ENCODE results near the gene PDE3B. TPM values are rescaled to one million over a fixed set of nuclear protein-coding genes. Genes with fewer than 3 reads are reported as not detected.
"Not testable (repeated sequence)": the region's sequence is repeated elsewhere in the genome, so short reads cannot be mapped to it uniquely, and the experiment has no call there.

Gene PDE3B
- total RNA-seq, 4 donors from 2014 or later, result 1.2 to 12.6 (median 2.1) TPM

DNA sequence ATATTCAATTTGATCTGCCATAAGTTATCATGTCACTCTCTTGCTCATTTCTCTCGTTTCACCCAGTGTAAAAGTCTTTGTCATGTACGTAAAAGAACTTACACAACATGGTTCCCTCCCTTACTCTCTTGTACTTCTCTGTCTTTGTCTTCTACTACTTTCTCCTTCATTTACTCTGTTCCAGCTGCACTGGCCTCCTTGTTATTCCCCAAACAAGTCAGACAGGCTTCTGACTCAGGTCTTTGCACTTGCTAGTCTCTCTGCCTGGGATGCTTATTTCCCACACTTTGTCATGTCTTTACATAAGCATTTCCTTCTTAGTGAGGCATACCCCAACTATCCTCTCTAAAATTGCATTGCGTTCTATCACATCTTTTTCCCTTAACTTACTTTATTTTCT is 131.1 kb downstream of the PDE3B start:
- Histone ChIP-seq H3K27ac (peak overlapping the region in 1 of 4 donors; percentile 14), H3K27me3 (no peaks in the 10 kb centered on the region), H3K36me3 (no peaks in the 10 kb centered on the region), H3K4me3 (no peak overlapping the region), H3K9me3 (no peaks in the 10 kb centered on the region), H3K4me1 (peaks cover 0 to 8% (median 0%) of the 10 kb centered on the region in 3 donors)
- no peak for DNase-seq
- TF ChIP-seq, protein P1, sequence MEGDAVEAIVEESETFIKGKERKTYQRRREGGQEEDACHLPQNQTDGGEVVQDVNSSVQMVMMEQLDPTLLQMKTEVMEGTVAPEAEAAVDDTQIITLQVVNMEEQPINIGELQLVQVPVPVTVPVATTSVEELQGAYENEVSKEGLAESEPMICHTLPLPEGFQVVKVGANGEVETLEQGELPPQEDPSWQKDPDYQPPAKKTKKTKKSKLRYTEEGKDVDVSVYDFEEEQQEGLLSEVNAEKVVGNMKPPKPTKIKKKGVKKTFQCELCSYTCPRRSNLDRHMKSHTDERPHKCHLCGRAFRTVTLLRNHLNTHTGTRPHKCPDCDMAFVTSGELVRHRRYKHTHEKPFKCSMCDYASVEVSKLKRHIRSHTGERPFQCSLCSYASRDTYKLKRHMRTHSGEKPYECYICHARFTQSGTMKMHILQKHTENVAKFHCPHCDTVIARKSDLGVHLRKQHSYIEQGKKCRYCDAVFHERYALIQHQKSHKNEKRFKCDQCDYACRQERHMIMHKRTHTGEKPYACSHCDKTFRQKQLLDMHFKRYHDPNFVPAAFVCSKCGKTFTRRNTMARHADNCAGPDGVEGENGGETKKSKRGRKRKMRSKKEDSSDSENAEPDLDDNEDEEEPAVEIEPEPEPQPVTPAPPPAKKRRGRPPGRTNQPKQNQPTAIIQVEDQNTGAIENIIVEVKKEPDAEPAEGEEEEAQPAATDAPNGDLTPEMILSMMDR (IDR thresholded peaks at IDR 0.05), result no peak
- TF ChIP-seq POLR2A (IDR thresholded peaks at IDR 0.05), result no peak
- intact Hi-C loops (cut with DNase I), result no loop called here
- WGBS, 2 donors, result 71 to 77% methylated on average over 3 of the region's 3 CpGs

DNA sequence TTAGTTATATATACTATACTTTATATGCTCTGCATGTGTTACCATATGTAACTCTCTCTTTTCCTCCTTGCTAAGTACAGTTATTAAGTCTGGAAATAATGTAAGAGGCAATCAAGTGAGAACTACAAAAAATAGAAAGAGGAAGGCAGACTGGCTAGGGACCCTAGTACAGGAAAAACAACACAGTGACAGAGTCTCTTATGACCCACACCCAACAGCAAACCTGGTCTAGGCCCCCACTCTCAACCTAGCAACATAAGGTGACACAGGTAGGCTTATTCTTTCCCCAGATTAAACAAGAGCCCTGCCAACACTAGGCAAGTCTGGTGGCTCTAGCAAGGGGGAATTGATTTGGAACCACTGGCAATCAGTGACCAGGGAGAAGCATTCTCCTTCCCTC is 132.3 kb downstream of the PDE3B start:
- Histone ChIP-seq H3K36me3 (no peaks in the 10 kb centered on the region), H3K4me3 (no peak overlapping the region), H3K27ac (no peak overlapping the region), H3K4me1 (peaks cover 0 to 8% (median 0%) of the 10 kb centered on the region in 3 donors), H3K27me3 (no peaks in the 10 kb centered on the region), H3K9me3 (no peaks in the 10 kb centered on the region)
- intact Hi-C loops (cut with DNase I), result no loop called here
- DNase-seq, result no peak
- TF ChIP-seq POLR2A (IDR thresholded peaks at IDR 0.05), result no peak
- TF ChIP-seq, protein P1 (IDR thresholded peaks at IDR 0.05), result no peak

DNA sequence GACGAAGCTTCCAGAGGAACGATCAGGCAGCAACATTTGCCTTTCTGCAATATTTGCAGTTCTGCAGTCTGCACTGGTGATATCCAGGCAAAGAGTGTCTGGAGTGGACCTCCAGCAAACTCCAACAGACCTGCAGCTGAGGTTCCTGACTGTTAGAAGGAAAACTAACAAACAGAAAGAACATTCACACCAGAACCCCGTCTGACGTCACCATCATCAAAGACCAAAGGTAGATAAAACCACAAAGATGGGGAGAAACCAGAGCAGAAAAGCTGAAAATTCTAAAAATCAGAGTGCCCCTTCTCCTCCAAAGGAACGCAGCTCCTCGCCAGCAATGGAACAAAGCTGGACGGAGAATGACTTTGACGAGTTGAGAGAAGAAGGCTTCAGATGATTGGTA is 134.9 kb downstream of the PDE3B start:
- H3K27ac ChIP-seq; H3K36me3 ChIP-seq; intact Hi-C loops (cut with DNase I); DNase-seq; H3K4me1 ChIP-seq; H3K27me3 ChIP-seq; H3K4me3 ChIP-seq; H3K9me3 ChIP-seq: not testable (repeated sequence)
- WGBS, 2 donors, result 91 to 94% methylated on average over 3 to 8 of the region's 8 CpGs

DNA sequence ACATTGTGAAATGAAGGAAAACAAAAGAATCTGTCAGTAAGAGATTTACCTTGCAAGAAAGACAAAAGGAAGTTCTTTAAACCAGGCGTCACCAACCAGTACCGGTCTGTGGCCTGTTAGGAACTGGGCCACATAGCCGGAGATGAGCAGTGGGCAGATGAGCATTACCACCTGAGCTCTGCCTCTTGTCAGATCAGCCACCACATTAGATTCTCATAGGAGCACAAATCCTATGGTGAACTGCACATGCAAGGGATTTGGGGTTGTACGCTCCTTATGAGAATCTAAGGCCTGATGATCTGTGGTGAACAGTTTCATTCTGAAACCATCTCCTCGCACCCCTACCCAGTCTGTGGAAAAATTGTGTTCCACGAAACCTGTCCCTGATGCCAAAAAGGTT is 140.2 kb downstream of the PDE3B start:
- H3K27ac ChIP-seq, result no peak overlapping the region
- H3K27me3 ChIP-seq, result no peaks in the 10 kb centered on the region
- WGBS, 2 donors, result 66 to 85% methylated on average over 6 of the region's 6 CpGs

DNA sequence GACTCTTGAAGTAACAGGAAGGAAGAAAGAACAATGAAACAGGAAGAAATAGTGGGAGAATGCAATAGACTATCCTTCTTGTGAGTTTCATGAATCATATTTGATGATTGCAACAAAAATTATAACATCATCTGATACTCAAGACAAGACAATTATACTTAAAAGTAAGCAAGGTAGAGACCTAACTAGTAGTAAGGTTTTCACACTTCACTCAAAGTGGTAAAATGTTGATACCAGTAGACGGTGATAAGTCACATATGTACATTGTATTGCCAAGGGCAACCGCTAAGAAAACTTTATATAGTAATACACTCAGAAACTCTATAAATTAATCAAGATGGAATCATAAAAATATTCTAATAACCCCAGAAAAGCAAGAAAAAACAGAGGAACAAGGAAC is 140.6 kb downstream of the PDE3B start:
- H3K4me3 ChIP-seq, result no peak overlapping the region
- no peak for TF ChIP-seq POLR2A (IDR thresholded peaks at IDR 0.05)
- no peaks in the 10 kb centered on the region for H3K27me3 ChIP-seq
- H3K4me1 ChIP-seq, result no peaks in the 10 kb centered on the region
- no peaks in the 10 kb centered on the region for H3K36me3 ChIP-seq
- H3K27ac ChIP-seq, result no peak overlapping the region
- WGBS, 2 donors, result 79 to 86% methylated on average over 2 of the region's 2 CpGs
- intact Hi-C loops (cut with DNase I), result no loop called here
- DNase-seq, result no peak
- H3K9me3 ChIP-seq, result no peaks in the 10 kb centered on the region

More for the DNA sequence above, 140.2 kb downstream of the PDE3B start:
- Histone ChIP-seq H3K4me3 (no peak overlapping the region), H3K9me3 (no peaks in the 10 kb centered on the region), H3K4me1 (no peaks in the 10 kb centered on the region), H3K36me3 (no peaks in the 10 kb centered on the region)
- intact Hi-C loops (cut with DNase I), result no loop called here
- DNase-seq, result no peak
- TF ChIP-seq, protein P1 (IDR thresholded peaks at IDR 0.05), result no peak
- no peak for TF ChIP-seq POLR2A (IDR thresholded peaks at IDR 0.05)

DNA sequence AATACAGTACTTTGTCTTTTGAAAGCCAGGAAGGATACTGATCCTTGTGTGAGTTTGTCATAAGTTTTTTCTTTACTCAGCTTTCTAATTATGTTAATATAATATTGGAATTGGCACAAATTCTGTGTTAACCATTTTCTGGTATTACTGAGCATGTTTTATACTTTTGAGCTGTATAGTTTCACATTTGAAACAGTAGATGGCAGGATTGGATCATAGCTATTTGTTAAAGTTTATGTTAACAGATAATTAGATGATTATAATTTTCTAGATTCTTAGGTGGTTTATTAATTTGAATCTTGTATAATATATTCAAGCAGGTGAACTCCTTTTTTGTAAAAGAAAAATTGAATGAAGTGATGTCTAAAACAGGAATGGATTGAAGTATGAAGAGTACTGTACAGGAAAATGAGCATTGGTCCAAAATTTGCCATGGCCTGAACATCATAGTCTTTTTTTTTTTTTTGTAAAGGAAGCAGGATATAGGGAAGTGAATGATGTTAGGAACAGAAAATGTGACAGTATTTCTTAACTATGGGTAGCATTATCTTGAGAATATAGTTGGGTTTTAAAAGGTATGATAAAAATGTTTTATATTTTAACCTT is 146.4 kb downstream of the PDE3B start:
- Histone ChIP-seq H3K27ac (no peak overlapping the region), H3K27me3 (no peaks in the 10 kb centered on the region), H3K4me1 (no peaks in the 10 kb centered on the region), H3K4me3 (no peak overlapping the region), H3K36me3 (no peaks in the 10 kb centered on the region), H3K9me3 (no peaks in the 10 kb centered on the region)
- no peak for DNase-seq
- intact Hi-C loops (cut with DNase I), result loop anchor here (10.0 kb wide), 1 partner anchor 115 kb away; no protein-coding TSS in a partner anchor
- no peak for TF ChIP-seq POLR2A (IDR thresholded peaks at IDR 0.05)
- TF ChIP-seq, protein P1 (IDR thresholded peaks at IDR 0.05), result peak in 4 of 6 experiments; percentile 18 to 58 (median 38)
